Fibroblast of villous mesenchyme (primary cell): ENCODE results near the gene GLS. TPM values are rescaled to one million over a fixed set of nuclear protein-coding genes. Genes with fewer than 3 reads are reported as not detected.
A peak's percentile ranks its signal among the peaks of the same experiment; 100 is the strongest.

Source experiments
- DNase-seq: peaks from one replicate; pipeline ENCODE4 v3.0.0-alpha.2; 2010; ENCODE audit warnings: low read depth
- H3K4me3 ChIP-seq: 2 replicates; pipeline ENCODE4 v1.5.1; 2011; ENCODE audit warnings: low read depth, mild to moderate bottlenecking, low read length
- total RNA-seq: library from RNA; depleted of rRNA; stranded (reverse); fragments of >200 nt; gene quantifications from 2 replicates; pipeline ENCODE4 v1.2.3, GENCODE V29; 2012
- TF ChIP-seq, protein P1 (sequence below): IDR thresholded peaks from 2 replicates; pipeline ENCODE4 v1.5.1; 2012; ENCODE audit warnings: low read depth, mild to moderate bottlenecking, low read length; ENCODE audit not compliant: insufficient read depth

GLS gene
- total RNA-seq, 1 donor = 519 TPM

DNA sequence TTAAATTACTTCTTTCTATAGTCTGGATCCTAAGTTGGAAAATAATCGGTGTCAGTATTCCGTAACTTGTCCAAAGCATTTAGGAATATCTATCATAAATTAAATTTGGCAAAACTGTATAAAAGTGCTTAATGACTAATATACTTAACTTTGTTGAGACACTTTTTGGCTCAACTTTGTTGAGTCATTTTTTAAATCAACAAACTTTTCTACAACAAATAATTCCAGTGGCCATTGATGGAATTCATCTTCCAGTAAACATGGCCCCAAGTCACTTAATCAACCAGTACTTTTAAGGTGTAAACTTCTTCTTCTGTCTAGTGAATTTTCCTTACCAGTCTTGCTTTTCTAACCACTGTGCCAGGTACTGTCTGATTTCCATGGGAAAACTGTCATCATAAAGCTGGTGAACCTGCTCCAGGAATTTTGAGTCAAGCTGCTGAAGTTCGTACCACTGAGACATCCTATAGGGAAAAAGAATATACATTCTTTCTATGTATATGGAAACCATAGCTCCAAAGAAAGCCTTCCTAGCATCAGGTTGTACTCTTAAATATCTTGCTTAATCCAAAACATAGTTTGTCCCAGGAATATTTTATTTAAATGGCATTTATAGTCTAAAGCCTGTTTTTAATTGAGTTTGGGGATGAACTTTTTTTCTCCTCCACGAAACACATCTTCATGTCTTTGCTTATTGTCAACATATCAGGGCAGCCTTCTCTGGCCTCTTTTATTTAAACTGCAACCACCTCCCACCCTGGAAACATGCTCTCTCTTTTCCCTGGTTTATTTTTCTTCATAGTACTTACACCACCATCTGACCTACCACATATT, 129.1 kb downstream of the GLS start:
- TF ChIP-seq, protein P1, sequence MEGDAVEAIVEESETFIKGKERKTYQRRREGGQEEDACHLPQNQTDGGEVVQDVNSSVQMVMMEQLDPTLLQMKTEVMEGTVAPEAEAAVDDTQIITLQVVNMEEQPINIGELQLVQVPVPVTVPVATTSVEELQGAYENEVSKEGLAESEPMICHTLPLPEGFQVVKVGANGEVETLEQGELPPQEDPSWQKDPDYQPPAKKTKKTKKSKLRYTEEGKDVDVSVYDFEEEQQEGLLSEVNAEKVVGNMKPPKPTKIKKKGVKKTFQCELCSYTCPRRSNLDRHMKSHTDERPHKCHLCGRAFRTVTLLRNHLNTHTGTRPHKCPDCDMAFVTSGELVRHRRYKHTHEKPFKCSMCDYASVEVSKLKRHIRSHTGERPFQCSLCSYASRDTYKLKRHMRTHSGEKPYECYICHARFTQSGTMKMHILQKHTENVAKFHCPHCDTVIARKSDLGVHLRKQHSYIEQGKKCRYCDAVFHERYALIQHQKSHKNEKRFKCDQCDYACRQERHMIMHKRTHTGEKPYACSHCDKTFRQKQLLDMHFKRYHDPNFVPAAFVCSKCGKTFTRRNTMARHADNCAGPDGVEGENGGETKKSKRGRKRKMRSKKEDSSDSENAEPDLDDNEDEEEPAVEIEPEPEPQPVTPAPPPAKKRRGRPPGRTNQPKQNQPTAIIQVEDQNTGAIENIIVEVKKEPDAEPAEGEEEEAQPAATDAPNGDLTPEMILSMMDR = no peak
- DNase-seq = peak; percentile 68
- no peak overlapping the region for H3K4me3 ChIP-seq

- H3K4me3 ChIP-seq = no peak overlapping the region
- TF ChIP-seq, protein P1 = no peak
- no peak for DNase-seq
Measured at GRCh38 chr2:191010887-191011885, 130.6 kb downstream of the GLS start.

DNA sequence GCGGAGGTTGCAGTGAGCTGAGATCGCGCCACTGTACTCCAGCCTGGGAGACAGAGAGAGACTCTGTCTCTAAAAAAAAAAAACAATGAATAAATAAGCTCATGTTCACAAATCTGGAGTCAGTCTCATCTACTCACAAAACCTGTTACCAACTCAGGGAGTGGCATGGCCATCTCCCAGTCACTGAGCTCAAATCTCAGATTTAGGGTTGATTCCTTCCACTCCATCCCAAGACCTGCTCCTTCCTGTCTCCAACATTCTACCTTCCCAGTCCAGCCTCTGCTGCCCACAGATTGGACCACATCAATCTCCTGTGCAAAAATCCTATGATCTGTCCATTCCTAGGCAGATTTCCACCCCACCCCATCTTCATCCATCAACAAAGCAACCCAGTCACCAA, 131.7 kb downstream of the GLS start:
- peak overlapping the region; percentile 66 for H3K4me3 ChIP-seq
- no peak for DNase-seq
- TF ChIP-seq, protein P1 = no peak

DNA sequence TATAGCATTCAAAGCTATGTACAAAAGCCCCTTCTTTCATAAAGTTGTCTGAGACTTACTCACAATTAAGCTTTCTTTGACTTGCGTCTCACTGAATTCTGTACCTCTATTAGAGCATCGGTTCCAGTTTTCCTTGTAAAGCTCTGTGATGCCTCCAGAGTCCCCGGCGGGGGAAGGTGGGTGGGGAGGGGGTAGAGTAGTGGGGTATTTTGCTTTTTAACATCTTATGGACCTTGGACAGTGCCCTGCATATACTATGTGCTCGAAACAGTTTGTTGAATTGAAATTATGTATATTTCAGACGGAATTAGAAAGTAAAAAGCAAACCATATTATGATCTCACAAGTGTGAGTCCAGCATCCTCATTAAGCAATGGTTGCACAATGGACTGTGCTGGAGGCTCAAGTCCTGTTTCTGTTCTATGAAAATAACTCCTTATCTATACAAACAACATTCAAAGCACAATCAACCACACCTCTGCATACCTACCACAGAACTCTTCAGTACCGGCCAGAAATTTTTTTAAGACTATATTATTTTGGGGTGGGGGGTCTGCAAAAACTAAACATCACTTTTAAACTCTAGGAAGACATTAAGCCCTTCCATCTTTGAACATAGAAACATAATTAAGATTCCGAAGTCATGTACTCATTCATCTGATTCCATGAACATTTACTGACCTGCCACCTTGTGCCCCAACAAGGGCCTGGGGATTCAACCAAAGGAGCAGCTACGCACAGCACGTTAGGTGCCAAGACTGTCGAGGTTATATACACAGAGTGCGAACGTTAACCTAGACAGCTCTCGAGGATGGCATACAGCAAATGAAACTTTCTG, 132.4 kb downstream of the GLS start:
- H3K4me3 ChIP-seq = peak overlapping the region; percentile 66
- TF ChIP-seq, protein P1 = no peak
- peak; percentile 77 for DNase-seq

GRCh38 chr2:191013682-191013931, 133.0 kb downstream of the GLS start:
- no peak for DNase-seq
- TF ChIP-seq, protein P1 = no peak
- H3K4me3 ChIP-seq = peak overlapping the region; percentile 66

DNA sequence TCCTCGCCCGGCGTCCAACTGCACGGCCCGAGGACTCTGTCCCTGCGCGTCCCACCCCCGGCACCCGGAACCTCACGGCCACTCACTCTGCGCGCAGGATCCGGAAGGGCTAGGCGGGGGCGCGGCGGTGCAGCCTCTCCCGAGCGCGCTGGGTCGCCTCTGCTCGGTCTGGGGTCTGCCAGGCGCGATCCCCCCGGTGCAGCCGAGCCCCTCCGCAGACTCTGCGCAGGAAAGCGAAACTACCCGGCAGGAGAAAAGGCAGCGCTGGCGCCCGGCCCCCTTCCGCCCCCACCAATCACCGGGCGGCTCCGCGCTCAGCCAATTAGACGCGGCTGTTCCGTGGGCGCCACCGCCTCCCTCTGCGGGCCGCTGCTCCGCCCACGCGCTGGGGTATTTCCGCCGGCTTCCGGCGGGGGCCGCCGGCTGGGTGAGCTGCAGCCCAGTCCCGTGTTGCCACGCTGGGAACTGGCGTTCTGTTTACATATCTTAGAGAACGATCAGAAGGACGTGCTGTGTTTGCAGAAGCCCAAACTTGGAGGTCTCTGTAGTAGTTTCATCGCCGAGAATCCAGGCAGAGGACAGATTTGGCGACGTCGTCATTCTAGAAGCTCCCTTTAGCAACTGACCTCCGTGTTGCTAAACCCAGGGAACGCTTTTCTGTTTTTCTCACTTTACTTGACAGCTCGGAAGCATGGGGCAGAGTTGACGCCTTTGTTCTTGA, 133.5 kb downstream of the GLS start, which contains the start of gene STAT1:
STAT1 (minus strand) TSS at position 240 of the 721 bp plus-strand sequence. CDS start 4,168 bp downstream, outside the sequence.
- DNase-seq = peak; percentile 96
- H3K4me3 ChIP-seq = peak within 1 kb of the TSS; percentile 66
- TF ChIP-seq, protein P1 = no peak
